GM21423 (cell line): ENCODE data around the gene AKAP13.

Experiments used
- ATAC-seq: cut with Tn5 transposase; IDR thresholded peaks from one replicate; pipeline ENCODE4 v1.9.1; 2021; ENCODE audit warnings: mild to moderate bottlenecking, moderate library complexity; ENCODE audit not compliant: unreplicated experiment

Gene AKAP13

GRCh38 chr15:85760531-85761371, 380.3 kb downstream of the AKAP13 start:
- no peak for ATAC-seq

- ATAC-seq, result no peak
Measured at GRCh38 chr15:85761635-85762034, 381.2 kb downstream of the AKAP13 start.

GRCh38 chr15:85762039-85762755, 381.8 kb downstream of the AKAP13 start:
- ATAC-seq, result no peak

GRCh38 chr15:85762756-85763127, 382.3 kb downstream of the AKAP13 start:
- ATAC-seq, result no peak

GRCh38 chr15:85763157-85763556, 382.8 kb downstream of the AKAP13 start:
- ATAC-seq, result no peak

GRCh38 chr15:85763673-85764633, 383.6 kb downstream of the AKAP13 start:
- no peak for ATAC-seq

- ATAC-seq, result no peak
Measured at GRCh38 chr15:85764649-85765277, 384.4 kb downstream of the AKAP13 start.

GRCh38 chr15:85766001-85766831, 385.8 kb downstream of the AKAP13 start:
- no peak for ATAC-seq

GRCh38 chr15:85767785-85768529, 387.6 kb downstream of the AKAP13 start:
- no peak for ATAC-seq

GRCh38 chr15:85768595-85769168, 388.3 kb downstream of the AKAP13 start:
- no peak for ATAC-seq

- no peak for ATAC-seq
Measured at GRCh38 chr15:85769182-85769900, 388.9 kb downstream of the AKAP13 start.

GRCh38 chr15:85770096-85771041, 390.0 kb downstream of the AKAP13 start:
- ATAC-seq, result no peak

- no peak for ATAC-seq
Measured at GRCh38 chr15:85771271-85771670, 390.9 kb downstream of the AKAP13 start.

- ATAC-seq, result no peak
Measured at GRCh38 chr15:85771781-85772445, 391.5 kb downstream of the AKAP13 start.

- ATAC-seq, result no peak
Measured at GRCh38 chr15:85772668-85773067, 392.3 kb downstream of the AKAP13 start.

GRCh38 chr15:85773249-85773648, 392.8 kb downstream of the AKAP13 start:
- ATAC-seq, result no peak
